ENCODE data around the gene NCDN. TPM values are rescaled to one million over a fixed set of nuclear protein-coding genes. Genes with fewer than 3 reads are reported as not detected.

NCDN gene
- polyA plus RNA-seq, 4 donors: 14.1 to 23.2 (median 17.6) TPM

Other genes starting within 250 kb of the NCDN start
- 10 to 100 TPM; 40.7 to 72.8 (median 62.3) TPM for gene KIAA0319L, start 396 bp upstream of the NCDN start, polyA plus RNA-seq (ENCODE audit: insufficient read length in 4 of 4)
- gene TFAP2E, start 15.5 kb downstream of the NCDN start, polyA plus RNA-seq (ENCODE audit: insufficient read length in 4 of 4): 1 to 10 TPM in 2 of 4 donors, under 1 TPM in 2; 0.61 to 2.4 (median 1.1) TPM
- gene PSMB2, start 83.7 kb downstream of the NCDN start, polyA plus RNA-seq (ENCODE audit: insufficient read length in 4 of 4): 10 to 100 TPM; 71.4 to 91.6 (median 80.1) TPM
- gene C1orf216, start 161.1 kb downstream of the NCDN start, polyA plus RNA-seq (ENCODE audit: insufficient read length in 4 of 4): 10 to 100 TPM in 1 of 4 donors, 1 to 10 TPM in 3; 9.3 to 22.8 (median 9.7) TPM
- gene CLSPN, start 212.2 kb downstream of the NCDN start, polyA plus RNA-seq (ENCODE audit: insufficient read length in 4 of 4): 10 to 100 TPM; 10.9 to 15.9 (median 13.3) TPM

All from left renal pelvis (tissue), 4 donors.